Head of caudate nucleus (tissue), 42 donors: Measurements from ENCODE around the gene SCTR.

Experiments used
- DNase-seq, 42 donors: peaks; one replicate each; pipeline versions ENCODE4 v3.0.0 to v3.0.0-alpha.2; 2020 to 2021; ENCODE audit warnings: mixed read lengths in 7 of 42
- intact Hi-C: fragments of 100-400 bp; cut with DNase I; formaldehyde crosslinking; loops from one replicate; pipeline ENCODE4 v1.15.0; 2022

SCTR gene

GRCh38 chr2:119523952-119524694 is at the start of gene SCTR:
Gene SCTR (minus strand): TSS chr2:119524483. CDS start chr2:119524226, 257 bp downstream.
- DNase-seq: peak in 6 of 42 donors; percentile 4 to 30 (median 10)
- intact Hi-C loops: no loop called here

- intact Hi-C loops: no loop called here
- DNase-seq: no peak
Observed at GRCh38 chr2:119567292-119567691, 43.0 kb upstream of the SCTR start.

GRCh38 chr2:119565481-119565880 is 41.2 kb upstream of the SCTR start:
- intact Hi-C loops: no loop called here
- DNase-seq: no peak

- intact Hi-C loops: no loop called here
- no peak for DNase-seq
Observed at GRCh38 chr2:119553687-119554344, 29.5 kb upstream of the SCTR start.

- intact Hi-C loops: no loop called here
- no peak for DNase-seq
Observed at GRCh38 chr2:119552902-119553301, 28.6 kb upstream of the SCTR start.

GRCh38 chr2:119550856-119551255 is 26.6 kb upstream of the SCTR start:
- intact Hi-C loops: no loop called here
- DNase-seq: no peak

- no peak for DNase-seq
- intact Hi-C loops: no loop called here
Observed at GRCh38 chr2:119550346-119550745, 26.1 kb upstream of the SCTR start.

- no peak for DNase-seq
- intact Hi-C loops: no loop called here
Observed at GRCh38 chr2:119549241-119549640, 25.0 kb upstream of the SCTR start.

GRCh38 chr2:119548516-119549120 is 24.3 kb upstream of the SCTR start:
- intact Hi-C loops: no loop called here
- no peak for DNase-seq

GRCh38 chr2:119546447-119546767 is 22.1 kb upstream of the SCTR start:
- intact Hi-C loops: no loop called here
- no peak for DNase-seq

- DNase-seq: no peak
- intact Hi-C loops: no loop called here
Observed at GRCh38 chr2:119545754-119546446, 21.6 kb upstream of the SCTR start.

- no peak for DNase-seq
- intact Hi-C loops: no loop called here
Observed at GRCh38 chr2:119544939-119545475, 20.7 kb upstream of the SCTR start.

- DNase-seq: peak; percentile 46 to 90 (median 78)
- intact Hi-C loops: no loop called here
Observed at GRCh38 chr2:119544075-119544938, 20.0 kb upstream of the SCTR start, which contains the start of gene CFAP221. Gene CFAP221 (plus strand): TSS chr2:119544449. CDS start chr2:119546132, 1,683 bp downstream.

GRCh38 chr2:119541476-119541875 is 17.2 kb upstream of the SCTR start:
- no peak for DNase-seq
- intact Hi-C loops: no loop called here

- DNase-seq: no peak
- intact Hi-C loops: no loop called here
Observed at GRCh38 chr2:119537792-119538191, 13.5 kb upstream of the SCTR start.

GRCh38 chr2:119536707-119537106 is 12.4 kb upstream of the SCTR start:
- intact Hi-C loops: no loop called here
- no peak for DNase-seq

- no peak for DNase-seq
- intact Hi-C loops: no loop called here
Observed at GRCh38 chr2:119536211-119536610, 11.9 kb upstream of the SCTR start.

- DNase-seq: no peak
- intact Hi-C loops: no loop called here
Observed at GRCh38 chr2:119533560-119533959, 9.3 kb upstream of the SCTR start.

- DNase-seq: no peak
- intact Hi-C loops: no loop called here
Observed at GRCh38 chr2:119531292-119531691, 7.0 kb upstream of the SCTR start.
